Thyroid gland (tissue), 4 donors: ENCODE results near the gene PSMF1. TPM values are rescaled to one million over a fixed set of nuclear protein-coding genes. Genes with fewer than 3 reads are reported as not detected.

ENCODE experiments used
- DNase-seq, 2 donors: peaks; one replicate each; pipeline ENCODE4 v3.0.0-alpha.2; 2019
- H3K27ac ChIP-seq, 3 donors: fragments of 200-600 bp; sonication (generic); 1 replicate in 2 of 3; 2 replicates in 1 of 3; pipeline ENCODE4 v1.5.1; 2016 to 2019; ENCODE audit warnings: mild to moderate bottlenecking in 1 of 3, moderate library complexity in 1 of 3
- H3K27me3 ChIP-seq: fragments of 200-600 bp; sonication (generic); one replicate; pipeline ENCODE4 v1.5.1; 2019
- H3K36me3 ChIP-seq, 2 donors: fragments of 200-600 bp; sonication (generic); one replicate each; pipeline ENCODE4 v1.5.1; 2016 to 2019
- H3K4me1 ChIP-seq, 2 donors: fragments of 200-600 bp; sonication (generic); one replicate each; pipeline ENCODE4 v1.5.1; 2017 to 2019
- H3K4me3 ChIP-seq, 3 donors: fragments of 200-600 bp; sonication (generic); replicated peaks in 1 of 3; 1 replicate in 2 of 3; 2 replicates in 1 of 3; pipeline ENCODE4 v1.5.1; 2016; ENCODE audit warnings: mild to moderate bottlenecking in 1 of 3
- H3K9me3 ChIP-seq: fragments of 200-600 bp; sonication (generic); one replicate; pipeline ENCODE4 v1.5.1; 2017
- POLR2A ChIP-seq, 2 donors: fragments of 450-650 bp; IDR thresholded peaks; one replicate each; pipeline ENCODE4 v1.6.1; 2017; ENCODE audit warnings: antibody characterized with exemption in 2 of 2, mild to moderate bottlenecking in 2 of 2, moderate library complexity in 1 of 2
- WGBS, 2 donors: methylation state at CpG; one replicate each; pipeline ENCODE4 v1.1.5; 2017; 5-methylcytosine and 5-hydroxymethylcytosine counted together
- intact Hi-C: fragments of 100-400 bp; cut with DNase I; formaldehyde crosslinking; loops from one replicate; pipeline ENCODE4 v1.15.1; 2023
- total RNA-seq, 4 donors: library from RNA; depleted of rRNA; stranded (reverse); fragments of >200 nt; gene quantifications; one replicate each; pipeline ENCODE4 v1.2.3, GENCODE V29; 2016
- TF ChIP-seq, protein P1 (sequence below), 6 experiments: fragments of 200-600 bp in 3 of 6; fragments of 450-650 bp in 3 of 6; sonication (generic) in 3 of 6; IDR thresholded peaks; one replicate each; pipeline ENCODE4 v1.5.1; 2016 to 2019; ENCODE audit warnings: antibody characterized with exemption in 6 of 6, mild to moderate bottlenecking in 2 of 6, inconsistent platforms in 1 of 6, moderate library complexity in 1 of 6

Gene PSMF1
- total RNA-seq, 4 donors from 2014 or later: 74.8 to 189 (median 105) TPM

DNA sequence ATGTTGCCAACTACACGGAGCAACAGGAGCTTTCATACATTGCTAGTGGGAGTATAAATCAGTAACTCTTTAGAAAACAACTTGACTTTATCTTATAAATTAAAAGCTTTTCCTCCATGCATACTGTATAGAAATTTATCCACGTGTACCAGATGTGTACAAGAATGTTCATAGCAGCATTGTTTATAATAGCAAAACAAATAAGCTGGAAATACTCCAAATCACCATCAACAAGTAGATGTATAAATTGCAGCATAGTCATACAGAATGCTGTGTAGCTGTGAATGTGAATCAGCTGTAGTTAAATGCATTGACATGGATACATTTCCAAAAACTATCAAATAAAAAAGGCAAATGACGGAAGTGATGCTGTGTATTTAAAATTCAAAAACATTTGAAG is 6.0 kb downstream of the PSMF1 start:
- no peaks in the 10 kb centered on the region for H3K27me3 ChIP-seq
- DNase-seq: no peak
- peaks cover 33 to 37% of the 10 kb centered on the region in 2 donors for H3K4me1 ChIP-seq
- intact Hi-C loops: loop anchor here (10.0 kb wide), 1 partner anchor 340 kb away; the partner anchor contains the start of gene NSFL1C
- H3K9me3 ChIP-seq: no peaks in the 10 kb centered on the region
- no peak overlapping the region for H3K27ac ChIP-seq
- H3K36me3 ChIP-seq: peaks cover 30 to 39% of the 10 kb centered on the region in 2 donors
- TF ChIP-seq, protein P1, sequence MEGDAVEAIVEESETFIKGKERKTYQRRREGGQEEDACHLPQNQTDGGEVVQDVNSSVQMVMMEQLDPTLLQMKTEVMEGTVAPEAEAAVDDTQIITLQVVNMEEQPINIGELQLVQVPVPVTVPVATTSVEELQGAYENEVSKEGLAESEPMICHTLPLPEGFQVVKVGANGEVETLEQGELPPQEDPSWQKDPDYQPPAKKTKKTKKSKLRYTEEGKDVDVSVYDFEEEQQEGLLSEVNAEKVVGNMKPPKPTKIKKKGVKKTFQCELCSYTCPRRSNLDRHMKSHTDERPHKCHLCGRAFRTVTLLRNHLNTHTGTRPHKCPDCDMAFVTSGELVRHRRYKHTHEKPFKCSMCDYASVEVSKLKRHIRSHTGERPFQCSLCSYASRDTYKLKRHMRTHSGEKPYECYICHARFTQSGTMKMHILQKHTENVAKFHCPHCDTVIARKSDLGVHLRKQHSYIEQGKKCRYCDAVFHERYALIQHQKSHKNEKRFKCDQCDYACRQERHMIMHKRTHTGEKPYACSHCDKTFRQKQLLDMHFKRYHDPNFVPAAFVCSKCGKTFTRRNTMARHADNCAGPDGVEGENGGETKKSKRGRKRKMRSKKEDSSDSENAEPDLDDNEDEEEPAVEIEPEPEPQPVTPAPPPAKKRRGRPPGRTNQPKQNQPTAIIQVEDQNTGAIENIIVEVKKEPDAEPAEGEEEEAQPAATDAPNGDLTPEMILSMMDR (IDR thresholded peaks at IDR 0.05): no peak
- TF ChIP-seq POLR2A (IDR thresholded peaks at IDR 0.05): no peak
- 55 to 57% methylated on average over 3 of the region's 3 CpGs for WGBS, 2 donors
- no peak overlapping the region for H3K4me3 ChIP-seq

DNA sequence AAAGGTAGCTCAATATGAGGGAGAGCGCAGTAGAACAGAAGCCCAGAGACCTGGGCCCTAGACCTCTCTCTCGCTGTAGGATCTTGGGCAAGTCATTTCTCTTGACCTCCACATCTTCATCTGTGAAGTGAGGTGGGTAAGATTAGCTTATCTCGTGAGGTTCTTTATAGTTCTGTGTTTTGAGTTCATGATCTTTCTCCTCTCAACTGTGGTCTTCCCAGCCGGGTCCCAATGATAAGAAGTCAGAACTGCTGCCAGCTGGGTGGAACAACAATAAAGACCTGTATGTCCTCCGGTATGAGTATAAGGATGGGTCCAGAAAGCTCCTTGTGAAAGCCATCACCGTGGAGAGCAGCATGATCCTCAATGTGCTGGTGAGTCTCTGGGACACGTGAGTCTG is 6.9 kb downstream of the PSMF1 start:
- intact Hi-C loops: loop anchor here (10.0 kb wide), 1 partner anchor 340 kb away; the partner anchor contains the start of gene NSFL1C

DNA sequence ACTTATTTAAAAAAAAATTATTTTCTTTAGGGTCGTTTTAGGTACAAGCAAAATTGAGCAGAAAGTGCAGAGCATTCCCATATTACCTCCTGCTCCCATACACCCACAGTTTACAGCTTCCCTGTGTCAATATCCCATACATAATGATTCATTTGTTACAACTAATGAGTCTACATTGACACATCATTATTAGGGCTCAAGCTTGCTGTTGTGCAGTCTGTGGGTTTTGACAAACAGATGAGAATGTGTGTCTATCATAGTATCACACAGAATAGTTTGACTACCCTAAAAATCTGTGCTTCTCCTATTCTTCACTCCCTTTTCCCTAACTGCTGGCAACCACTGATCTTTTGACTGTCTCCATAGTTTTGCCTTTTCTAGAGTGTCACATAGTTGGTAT is 9.4 kb downstream of the PSMF1 start:
- WGBS, 2 donors: 85 to 89% methylated on average over 1 of the region's 1 CpG
- TF ChIP-seq, protein P1 (IDR thresholded peaks at IDR 0.05): no peak
- no peak for TF ChIP-seq POLR2A (IDR thresholded peaks at IDR 0.05)
- H3K4me3 ChIP-seq: no peak overlapping the region
- intact Hi-C loops: loop anchor here (10.0 kb wide), 1 partner anchor 337 kb away; the partner anchor contains the start of gene NSFL1C
- no peak for DNase-seq
- H3K36me3 ChIP-seq: peaks cover 39 to 44% of the 10 kb centered on the region in 2 donors
- H3K27ac ChIP-seq: no peak overlapping the region
- H3K4me1 ChIP-seq: peaks cover 1 to 3% of the 10 kb centered on the region in 2 donors
- no peaks in the 10 kb centered on the region for H3K27me3 ChIP-seq
- H3K9me3 ChIP-seq: no peaks in the 10 kb centered on the region

More for the DNA sequence above, 6.9 kb downstream of the PSMF1 start:
- 93 to 94% methylated on average over 7 of the region's 7 CpGs for WGBS, 2 donors
- no peak for TF ChIP-seq POLR2A (IDR thresholded peaks at IDR 0.05)
- TF ChIP-seq, protein P1 (IDR thresholded peaks at IDR 0.05): no peak
- H3K4me1 ChIP-seq: peaks cover 25 to 28% of the 10 kb centered on the region in 2 donors
- peaks cover 30 to 39% of the 10 kb centered on the region in 2 donors for H3K36me3 ChIP-seq
- no peak overlapping the region for H3K27ac ChIP-seq
- DNase-seq: no peak
- no peaks in the 10 kb centered on the region for H3K9me3 ChIP-seq
- H3K4me3 ChIP-seq: no peak overlapping the region
- no peaks in the 10 kb centered on the region for H3K27me3 ChIP-seq

DNA sequence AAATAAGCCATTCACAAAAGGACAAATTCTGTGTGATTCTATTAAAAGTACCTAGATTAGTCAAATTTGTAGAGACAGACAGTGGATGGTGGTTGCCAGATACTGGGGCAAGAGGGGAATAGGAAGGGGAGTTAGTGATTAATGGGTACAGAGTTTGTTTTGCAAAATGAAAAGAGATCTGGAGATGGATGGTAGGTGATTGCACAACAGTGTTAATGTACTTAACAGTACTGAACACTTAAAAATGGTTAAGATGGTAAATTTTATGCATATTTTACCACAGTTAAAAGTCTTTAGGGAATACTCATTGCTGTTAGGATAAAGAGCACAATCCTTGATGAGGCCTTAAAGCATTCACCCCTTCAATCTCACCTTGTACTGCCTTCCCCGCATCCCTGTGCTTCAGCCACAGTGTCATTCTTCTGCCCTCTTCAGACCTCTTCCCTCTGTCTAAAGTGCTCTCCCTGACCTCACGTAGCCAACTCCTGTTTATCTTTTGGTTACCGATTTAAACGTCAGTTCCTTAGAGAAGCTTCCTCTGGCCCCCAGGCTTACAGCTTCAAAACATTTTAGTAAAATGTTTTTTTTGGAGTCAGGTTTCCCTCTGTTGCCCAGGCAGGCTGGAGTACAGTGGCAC is 11.8 kb downstream of the PSMF1 start:
- TF ChIP-seq, protein P1 (IDR thresholded peaks at IDR 0.05): no peak
- no peak for TF ChIP-seq POLR2A (IDR thresholded peaks at IDR 0.05)
- no peaks in the 10 kb centered on the region for H3K27me3 ChIP-seq
- peaks cover 47 to 50% of the 10 kb centered on the region in 2 donors for H3K36me3 ChIP-seq
- no peaks in the 10 kb centered on the region for H3K4me1 ChIP-seq
- no peak overlapping the region for H3K4me3 ChIP-seq
- intact Hi-C loops: no loop called here
- H3K27ac ChIP-seq: no peak overlapping the region
- no peak for DNase-seq
- no peaks in the 10 kb centered on the region for H3K9me3 ChIP-seq
- 67% methylated on average over 4 of the region's 4 CpGs for WGBS, 2 donors

DNA sequence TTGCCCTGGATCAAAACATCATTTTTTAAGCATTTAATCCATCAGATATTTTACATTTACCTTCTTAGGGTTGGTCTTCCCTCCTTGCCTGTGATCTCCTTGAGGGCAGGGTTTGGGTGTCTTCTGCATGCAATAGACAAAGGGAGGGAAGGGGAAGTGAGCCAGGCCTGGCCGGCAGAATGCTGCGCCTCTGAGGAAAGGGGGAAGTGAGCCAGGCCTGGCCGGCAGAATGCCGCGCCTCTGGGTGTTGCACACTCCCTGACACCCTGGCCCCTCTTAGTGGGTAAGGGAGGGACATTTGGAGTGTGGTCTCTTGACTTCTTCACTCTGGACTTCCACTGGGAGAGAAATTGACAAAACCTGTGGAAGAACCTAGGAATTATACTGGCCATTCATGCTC is 12.4 kb downstream of the PSMF1 start:
- 71 to 89% methylated on average over 5 of the region's 5 CpGs for WGBS, 2 donors
- no peaks in the 10 kb centered on the region for H3K4me1 ChIP-seq
- H3K4me3 ChIP-seq: no peak overlapping the region
- peaks cover 48 to 50% of the 10 kb centered on the region in 2 donors for H3K36me3 ChIP-seq
- DNase-seq: no peak
- TF ChIP-seq POLR2A (IDR thresholded peaks at IDR 0.05): no peak
- TF ChIP-seq, protein P1 (IDR thresholded peaks at IDR 0.05): no peak
- no peaks in the 10 kb centered on the region for H3K27me3 ChIP-seq
- intact Hi-C loops: no loop called here
- no peaks in the 10 kb centered on the region for H3K9me3 ChIP-seq
- H3K27ac ChIP-seq: no peak overlapping the region
